Fibroblast of skin of left quadriceps (primary cell): ENCODE data around the gene TM4SF20.

Experiments used
- DNase-seq, 2 experiments: peaks; one replicate each; pipeline ENCODE4 v3.0.0-alpha.2; 2013; ENCODE audit warnings: low read depth in 2 of 2

Gene TM4SF20

GRCh38 chr2:227379095-227379494 lies at the start of gene TM4SF20:
TM4SF20 (minus strand) TSS chr2:227379306; CDS start chr2:227379268, 38 bp downstream.
- no peak for DNase-seq

GRCh38 chr2:227428731-227429285 lies 49.7 kb upstream of the TM4SF20 start:
- no peak for DNase-seq

- DNase-seq, result no peak
Measured at GRCh38 chr2:227423656-227424499, 44.8 kb upstream of the TM4SF20 start.

- DNase-seq, result no peak
Measured at GRCh38 chr2:227420087-227421052, 41.3 kb upstream of the TM4SF20 start.

- DNase-seq, result no peak
Measured at GRCh38 chr2:227416701-227417100, 37.6 kb upstream of the TM4SF20 start.

GRCh38 chr2:227415538-227416424 lies 36.7 kb upstream of the TM4SF20 start:
- peak; percentile 20 to 23 for DNase-seq

- DNase-seq, result no peak
Measured at GRCh38 chr2:227414846-227415245, 35.7 kb upstream of the TM4SF20 start.

GRCh38 chr2:227413371-227413770 lies 34.3 kb upstream of the TM4SF20 start:
- no peak for DNase-seq

- no peak for DNase-seq
Measured at GRCh38 chr2:227412877-227413276, 33.8 kb upstream of the TM4SF20 start.

- DNase-seq, result peak in 1 of 2 experiments; percentile 2
Measured at GRCh38 chr2:227411990-227412350, 32.9 kb upstream of the TM4SF20 start.

GRCh38 chr2:227411320-227411989 lies 32.3 kb upstream of the TM4SF20 start:
- no peak for DNase-seq

- no peak for DNase-seq
Measured at GRCh38 chr2:227410191-227410590, 31.1 kb upstream of the TM4SF20 start.

GRCh38 chr2:227407591-227408151 lies 28.6 kb upstream of the TM4SF20 start:
- DNase-seq, result no peak

GRCh38 chr2:227406177-227407031 lies 27.3 kb upstream of the TM4SF20 start:
- DNase-seq, result peak; percentile 98 to 99

GRCh38 chr2:227404585-227405271 lies 25.6 kb upstream of the TM4SF20 start:
- DNase-seq, result no peak

- no peak for DNase-seq
Measured at GRCh38 chr2:227402959-227403358, 23.9 kb upstream of the TM4SF20 start.

GRCh38 chr2:227402321-227402720 lies 23.2 kb upstream of the TM4SF20 start:
- no peak for DNase-seq

- no peak for DNase-seq
Measured at GRCh38 chr2:227401550-227401949, 22.4 kb upstream of the TM4SF20 start.
